ENCODE data around the gene CYP21A2. TPM values are rescaled to one million over a fixed set of nuclear protein-coding genes. Genes with fewer than 3 reads are reported as not detected.

The CYP21A2 gene
- 0.22 TPM for total RNA-seq

DNA sequence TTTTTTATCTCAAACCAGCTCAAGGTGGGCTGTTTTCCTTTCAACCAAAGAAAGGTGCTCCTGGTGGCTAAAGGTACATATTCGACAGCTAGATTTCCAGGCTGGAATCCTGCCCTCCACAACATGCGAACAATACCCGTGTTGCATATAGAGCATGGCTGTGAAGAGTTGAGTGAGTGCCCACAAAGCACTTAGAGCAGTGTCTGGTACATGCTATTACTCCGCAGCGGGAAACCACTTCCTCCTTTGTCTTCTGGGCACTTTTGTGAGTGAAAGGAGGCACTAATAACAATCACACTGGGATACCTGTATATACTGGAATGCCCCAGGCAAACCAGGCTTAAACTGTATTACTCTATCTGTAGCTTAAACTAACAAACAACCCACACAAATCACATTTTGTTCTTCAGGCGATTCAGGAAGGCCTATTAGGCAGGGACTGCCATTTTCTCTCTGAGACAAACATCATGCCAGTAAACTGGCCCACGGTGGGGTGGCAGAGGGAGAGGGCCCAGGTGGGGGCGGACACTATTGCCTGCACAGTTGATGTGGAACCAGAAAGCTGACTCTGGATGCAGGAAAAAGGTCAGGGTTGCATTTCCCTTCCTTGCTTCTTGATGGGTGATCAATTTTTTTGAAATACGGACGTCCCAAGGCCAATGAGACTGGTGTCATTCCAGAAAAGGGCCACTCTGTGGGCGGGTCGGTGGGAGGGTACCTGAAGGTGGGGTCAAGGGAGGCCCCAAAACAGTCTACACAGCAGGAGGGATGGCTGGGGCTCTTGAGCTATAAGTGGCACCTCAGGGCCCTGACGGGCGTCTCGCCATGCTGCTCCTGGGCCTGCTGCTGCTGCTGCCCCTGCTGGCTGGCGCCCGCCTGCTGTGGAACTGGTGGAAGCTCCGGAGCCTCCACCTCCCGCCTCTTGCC lies at the start of gene CYP21A2:
CYP21A2 (plus strand) TSS at position 818 of the 927 bp plus-strand sequence; CDS start at position 826, 8 bp downstream.

DNA sequence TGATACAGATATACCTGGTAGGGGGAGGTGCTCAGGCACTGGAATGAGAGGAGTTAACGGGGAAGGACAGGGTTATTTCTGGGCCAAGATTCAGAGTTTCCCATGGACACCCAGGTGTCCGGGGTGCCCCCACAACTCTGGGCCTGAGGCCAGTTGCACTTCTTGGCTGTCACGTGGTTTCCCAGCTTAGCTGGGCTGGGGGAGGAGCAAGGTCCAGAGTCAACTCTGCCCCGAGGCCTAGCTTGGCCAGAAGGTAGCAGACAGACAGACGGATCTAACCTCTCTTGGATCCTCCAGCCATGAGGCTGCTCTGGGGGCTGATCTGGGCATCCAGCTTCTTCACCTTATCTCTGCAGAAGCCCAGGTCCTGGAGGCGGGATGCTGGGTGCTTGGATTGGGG lies 23.7 kb upstream of the CYP21A2 start, which contains the start of gene C4B:
C4B (plus strand) TSS at position 249 of the 400 bp plus-strand sequence; CDS start at position 300, 51 bp downstream.

Other genes starting within 250 kb of the CYP21A2 start
- gene VARS1, start 242.7 kb upstream of the CYP21A2 start, total RNA-seq = 43.6 TPM
- gene LSM2, start 231.4 kb upstream of the CYP21A2 start, total RNA-seq = 21.4 TPM
- gene HSPA1L, start 223.1 kb upstream of the CYP21A2 start, total RNA-seq = 4.8 TPM
- 744 TPM for gene HSPA1A, start 222.9 kb upstream of the CYP21A2 start, total RNA-seq
- gene HSPA1B, start 210.7 kb upstream of the CYP21A2 start, total RNA-seq = 869 TPM
- 32.8 TPM for gene NEU1, start 175.6 kb upstream of the CYP21A2 start, total RNA-seq
- gene SLC44A4, start 159.4 kb upstream of the CYP21A2 start, total RNA-seq = 3.0 TPM
- gene EHMT2, start 140.7 kb upstream of the CYP21A2 start, total RNA-seq = 86.3 TPM
- 17.9 TPM for gene ZBTB12, start 136.3 kb upstream of the CYP21A2 start, total RNA-seq
- gene C2, start 110.7 kb upstream of the CYP21A2 start, total RNA-seq = 6.2 TPM
- gene CFB, start 92.3 kb upstream of the CYP21A2 start, total RNA-seq = 14.6 TPM
- gene NELFE, start 79.4 kb upstream of the CYP21A2 start, total RNA-seq = 54.3 TPM
- 47.2 TPM for gene SKIC2, start 79.2 kb upstream of the CYP21A2 start, total RNA-seq
- 20.6 TPM for gene DXO, start 66.3 kb upstream of the CYP21A2 start, total RNA-seq
- gene C4A, start 56.4 kb upstream of the CYP21A2 start, total RNA-seq = 29.9 TPM
- gene C4B, start 23.6 kb upstream of the CYP21A2 start, total RNA-seq = 12.1 TPM
- gene TNXB, start 70.9 kb downstream of the CYP21A2 start, total RNA-seq = 129 TPM
- 35.8 TPM for gene ATF6B, start 89.8 kb downstream of the CYP21A2 start, total RNA-seq
- gene FKBPL, start 91.9 kb downstream of the CYP21A2 start, total RNA-seq = 3.4 TPM
- gene PRRT1, start 113.5 kb downstream of the CYP21A2 start, total RNA-seq = 1.6 TPM
- 318 TPM for gene PPT2, start 115.7 kb downstream of the CYP21A2 start, total RNA-seq
- 21.4 TPM for gene EGFL8, start 126.2 kb downstream of the CYP21A2 start, total RNA-seq
- 20.1 TPM for gene AGPAT1, start 137.7 kb downstream of the CYP21A2 start, total RNA-seq
- gene RNF5, start 140.0 kb downstream of the CYP21A2 start, total RNA-seq = 73.4 TPM
- 2.6 TPM for gene AGER, start 145.8 kb downstream of the CYP21A2 start, total RNA-seq
- 84.5 TPM for gene PBX2, start 151.8 kb downstream of the CYP21A2 start, total RNA-seq
- gene GPSM3, start 154.2 kb downstream of the CYP21A2 start, total RNA-seq = 1.8 TPM
- 13.6 TPM for gene NOTCH4, start 185.7 kb downstream of the CYP21A2 start, total RNA-seq